ENCODE measurements around the gene EFL1.

DNA sequence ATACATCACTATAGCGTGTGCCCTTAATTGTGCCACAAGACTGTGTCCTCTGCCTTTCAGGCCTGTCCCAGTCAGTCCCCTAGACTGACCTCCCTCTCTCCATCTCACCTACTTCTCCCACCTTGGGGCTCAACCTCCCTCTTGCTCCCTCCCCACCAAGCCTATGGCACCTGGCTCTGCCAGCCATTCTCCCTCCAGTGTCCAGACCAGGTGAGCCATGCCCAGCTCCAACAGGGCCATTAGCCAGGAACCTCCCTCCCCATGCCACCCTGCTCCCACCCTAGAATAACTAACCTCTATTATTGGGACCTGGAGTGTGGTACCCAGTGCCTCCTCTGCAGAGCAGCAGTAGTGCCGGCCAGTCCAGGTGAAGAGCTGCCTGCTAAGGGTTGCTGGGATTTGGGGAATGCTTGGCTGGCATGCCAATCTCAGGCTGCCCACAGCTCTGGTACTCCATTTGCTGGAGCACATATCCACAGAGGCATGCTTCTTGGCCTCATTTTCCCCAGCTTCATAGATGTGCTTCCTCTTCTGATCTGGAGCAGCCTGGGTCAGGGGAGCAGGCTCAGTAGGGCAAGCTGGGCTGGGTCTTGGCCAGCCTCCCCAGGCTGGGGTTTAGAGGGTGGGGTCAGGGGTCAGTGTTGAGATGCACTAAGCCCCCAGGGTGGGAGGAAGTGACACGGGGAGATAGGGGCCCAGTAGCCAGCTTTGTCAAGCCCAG, 38.9 kb upstream of the EFL1 start:
- no peak for TF ChIP-seq ZNF175 (tag by site-specific recombination; IDR thresholded peaks at IDR 0.05)
- no peak for TF ChIP-seq ZNF777 (tag by site-specific recombination; IDR thresholded peaks at IDR 0.05; ENCODE audit: borderline replicate concordance)
- no peak for TF ChIP-seq CTCF (tag by site-specific recombination; IDR thresholded peaks at IDR 0.05)
- TF ChIP-seq ZFP3 (tag by site-specific recombination; IDR thresholded peaks at IDR 0.05; ENCODE audit: low read depth): no peak
- TF ChIP-seq ZNF302 (tag by site-specific recombination; IDR thresholded peaks at IDR 0.05; ENCODE audit: low read depth): no peak
- no peak for TF ChIP-seq MZF1 (tag by site-specific recombination; IDR thresholded peaks at IDR 0.05; ENCODE audit: borderline replicate concordance)
